Measurements from ENCODE around the gene CCSAP. TPM values are rescaled to one million over a fixed set of nuclear protein-coding genes. Genes with fewer than 3 reads are reported as not detected.

Gene CCSAP
- total and polyA plus RNA-seq, 2 of the 13 experiments (the other 11 are each of a cell fraction or from before 2014, with no cell fraction given) = 3.7 to 9.0 TPM

GRCh38 chr1:229298887-229299503 lies 43.9 kb downstream of the CCSAP start (continued):
- TF ChIP-seq THAP11 (CRISPR knock-in tag; IDR thresholded peaks at IDR 0.05) (peak; percentile 60), PBX2 (CRISPR knock-in tag; IDR thresholded peaks at IDR 0.05) (0 out of 2 replicates have a peak, but pooled peaks have one; percentile 37), HOXA3 (CRISPR knock-in tag; IDR thresholded peaks at IDR 0.05) (peak; percentile 64; the same call in 1 of the 2 replicates), ELF3 (CRISPR knock-in tag; IDR thresholded peaks at IDR 0.05) (peak; percentile 52; the same call in 1 of the 2 replicates), BRD4 (CRISPR knock-in tag; IDR thresholded peaks at IDR 0.05) (no peak), FOXO1 (CRISPR knock-in tag; IDR thresholded peaks at IDR 0.05) (peak; percentile 75), PPARG (CRISPR knock-in tag; conservative IDR thresholded peaks at IDR 0.05) (peak; percentile 63), RBM22 (optimal IDR thresholded peaks at IDR 0.05; ENCODE audit: low read length) (no peak), PHF21A (CRISPR knock-in tag; IDR thresholded peaks at IDR 0.05) (peak; percentile 57), EP300 (IDR thresholded peaks at IDR 0.05; ENCODE audit: low read depth in 2 of 2, low read length in 2 of 2) (peak; percentile 62 to 79; a peak in 3 of 4 replicates), EP300 (CRISPR knock-in tag; IDR thresholded peaks at IDR 0.05; ENCODE audit: borderline replicate concordance) (peak; percentile 74), GTF3A (CRISPR knock-in tag; conservative IDR thresholded peaks at IDR 0.05) (no peak), ISL2 (CRISPR knock-in tag; IDR thresholded peaks at IDR 0.05) (peak; percentile 86), ZNF780A (CRISPR knock-in tag; IDR thresholded peaks at IDR 0.05) (no peak), ZKSCAN8 (CRISPR knock-in tag; IDR thresholded peaks at IDR 0.05; ENCODE audit: borderline replicate concordance) (no peak), CEBPG (CRISPR knock-in tag; IDR thresholded peaks at IDR 0.05) (peak; percentile 70), ZNF788 (CRISPR knock-in tag; IDR thresholded peaks at IDR 0.05; ENCODE audit: borderline replicate concordance) (no peak), ZMYM4 (CRISPR knock-in tag; IDR thresholded peaks at IDR 0.05) (peak; percentile 57; the same call in 1 of the 2 replicates), GATA4 (IDR thresholded peaks at IDR 0.05; ENCODE audit: borderline replicate concordance, low read depth) (peak; percentile 99), ZNF577 (CRISPR knock-in tag; IDR thresholded peaks at IDR 0.05; ENCODE audit: borderline replicate concordance, low read depth) (no peak), GATAD1 (CRISPR knock-in tag; IDR thresholded peaks at IDR 0.05) (peak; percentile 33; the same call in 1 of the 2 replicates), HCFC1 (IDR thresholded peaks at IDR 0.05; ENCODE audit: low read depth, low read length) (no peak), FOXA1 (IDR thresholded peaks at IDR 0.05) (peak; percentile 69), FOXA1 (CRISPR knock-in tag; IDR thresholded peaks at IDR 0.05) (peak; percentile 94), RFX1 (IDR thresholded peaks at IDR 0.05) (peak; percentile 87), KDM3A (CRISPR knock-in tag; IDR thresholded peaks at IDR 0.05; ENCODE audit: low read depth) (no peak), HNF4G (IDR thresholded peaks at IDR 0.05; ENCODE audit: borderline replicate concordance, low read depth, low read length) (peak; percentile 86), HNF4G (CRISPR knock-in tag; IDR thresholded peaks at IDR 0.05; ENCODE audit: borderline replicate concordance, low read depth) (peak; percentile 72; the same call in 1 of the 2 replicates), AKAP8 (CRISPR knock-in tag; IDR thresholded peaks at IDR 0.05) (no peak)
- TF ChIP-seq, protein P1, sequence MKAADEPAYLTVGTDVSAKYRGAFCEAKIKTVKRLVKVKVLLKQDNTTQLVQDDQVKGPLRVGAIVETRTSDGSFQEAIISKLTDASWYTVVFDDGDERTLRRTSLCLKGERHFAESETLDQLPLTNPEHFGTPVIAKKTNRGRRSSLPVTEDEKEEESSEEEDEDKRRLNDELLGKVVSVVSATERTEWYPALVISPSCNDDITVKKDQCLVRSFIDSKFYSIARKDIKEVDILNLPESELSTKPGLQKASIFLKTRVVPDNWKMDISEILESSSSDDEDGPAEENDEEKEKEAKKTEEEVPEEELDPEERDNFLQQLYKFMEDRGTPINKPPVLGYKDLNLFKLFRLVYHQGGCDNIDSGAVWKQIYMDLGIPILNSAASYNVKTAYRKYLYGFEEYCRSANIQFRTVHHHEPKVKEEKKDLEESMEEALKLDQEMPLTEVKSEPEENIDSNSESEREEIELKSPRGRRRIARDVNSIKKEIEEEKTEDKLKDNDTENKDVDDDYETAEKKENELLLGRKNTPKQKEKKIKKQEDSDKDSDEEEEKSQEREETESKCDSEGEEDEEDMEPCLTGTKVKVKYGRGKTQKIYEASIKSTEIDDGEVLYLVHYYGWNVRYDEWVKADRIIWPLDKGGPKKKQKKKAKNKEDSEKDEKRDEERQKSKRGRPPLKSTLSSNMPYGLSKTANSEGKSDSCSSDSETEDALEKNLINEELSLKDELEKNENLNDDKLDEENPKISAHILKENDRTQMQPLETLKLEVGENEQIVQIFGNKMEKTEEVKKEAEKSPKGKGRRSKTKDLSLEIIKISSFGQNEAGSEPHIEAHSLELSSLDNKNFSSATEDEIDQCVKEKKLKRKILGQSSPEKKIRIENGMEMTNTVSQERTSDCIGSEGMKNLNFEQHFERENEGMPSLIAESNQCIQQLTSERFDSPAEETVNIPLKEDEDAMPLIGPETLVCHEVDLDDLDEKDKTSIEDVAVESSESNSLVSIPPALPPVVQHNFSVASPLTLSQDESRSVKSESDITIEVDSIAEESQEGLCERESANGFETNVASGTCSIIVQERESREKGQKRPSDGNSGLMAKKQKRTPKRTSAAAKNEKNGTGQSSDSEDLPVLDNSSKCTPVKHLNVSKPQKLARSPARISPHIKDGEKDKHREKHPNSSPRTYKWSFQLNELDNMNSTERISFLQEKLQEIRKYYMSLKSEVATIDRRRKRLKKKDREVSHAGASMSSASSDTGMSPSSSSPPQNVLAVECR (CRISPR knock-in tag; IDR thresholded peaks at IDR 0.05; ENCODE audit: borderline replicate concordance) = peak; percentile 57; the same call in 1 of the 2 replicates
